ENCODE data around the gene SNAPIN.

Gene SNAPIN

GRCh38 chr1:153614189-153614900, 44.2 kb upstream of the SNAPIN start:
- TF ChIP-seq CTCF (IDR thresholded peaks at IDR 0.05; ENCODE audit: low read length) (no peak), EZH2 (IDR thresholded peaks at IDR 0.05; ENCODE audit: borderline replicate concordance, low read length) (no peak)
- Histone ChIP-seq H4K20me1 (ENCODE audit: insufficient read depth, low read length) (no peaks in the 10 kb centered on the region), H3K4me3 (ENCODE audit: low read depth, low read length, poor library complexity, severe bottlenecking) (no peak overlapping the region), H3K9me2 (ENCODE audit: low read depth, low read length) (no peaks in the 10 kb centered on the region), H3F3A (ENCODE audit: insufficient read depth, low read length) (no peaks in the 10 kb centered on the region), H3K9ac (ENCODE audit: low read length) (no peak overlapping the region), H3K9me3 (ENCODE audit: low read length) (no peaks in the 10 kb centered on the region), H3K27ac (ENCODE audit: low read depth, low read length, poor library complexity, severe bottlenecking) (no peak overlapping the region), H3K4me2 (ENCODE audit: low read length) (no peak overlapping the region), H3K79me2 (ENCODE audit: insufficient read depth, low read length) (no peaks in the 10 kb centered on the region), H3K27me3 (ENCODE audit: insufficient read depth, low read length) (no peaks in the 10 kb centered on the region), H3K4me1 (ENCODE audit: insufficient read depth, low read length, severe bottlenecking) (no peaks in the 10 kb centered on the region), H3K36me3 (ENCODE audit: insufficient read depth, low read length) (no peaks in the 10 kb centered on the region; the same call in 1 of the 2 replicates), H2AFZ (ENCODE audit: low read length) (no peak overlapping the region)

GRCh38 chr1:153614906-153615305, 43.6 kb upstream of the SNAPIN start:
- Histone ChIP-seq H3K9me3 (ENCODE audit: low read length) (no peaks in the 10 kb centered on the region), H2AFZ (ENCODE audit: low read length) (no peak overlapping the region), H3K9ac (ENCODE audit: low read length) (no peak overlapping the region), H3K27me3 (ENCODE audit: insufficient read depth, low read length) (no peaks in the 10 kb centered on the region), H3K4me3 (ENCODE audit: low read depth, low read length, poor library complexity, severe bottlenecking) (no peak overlapping the region), H4K20me1 (ENCODE audit: insufficient read depth, low read length) (no peaks in the 10 kb centered on the region), H3K4me2 (ENCODE audit: low read length) (no peak overlapping the region), H3K4me1 (ENCODE audit: insufficient read depth, low read length, severe bottlenecking) (no peaks in the 10 kb centered on the region), H3K27ac (ENCODE audit: low read depth, low read length, poor library complexity, severe bottlenecking) (no peak overlapping the region), H3K9me2 (ENCODE audit: low read depth, low read length) (no peaks in the 10 kb centered on the region), H3K36me3 (ENCODE audit: insufficient read depth, low read length) (no peaks in the 10 kb centered on the region; the same call in 1 of the 2 replicates), H3K79me2 (ENCODE audit: insufficient read depth, low read length) (no peaks in the 10 kb centered on the region), H3F3A (ENCODE audit: insufficient read depth, low read length) (no peaks in the 10 kb centered on the region)
- TF ChIP-seq EZH2 (IDR thresholded peaks at IDR 0.05; ENCODE audit: borderline replicate concordance, low read length): no peak
- no peak for TF ChIP-seq CTCF (IDR thresholded peaks at IDR 0.05; ENCODE audit: low read length)

- Histone ChIP-seq H3K9me3 (ENCODE audit: low read length) (no peaks in the 10 kb centered on the region), H3K9ac (ENCODE audit: low read length) (no peak overlapping the region), H4K20me1 (ENCODE audit: insufficient read depth, low read length) (no peaks in the 10 kb centered on the region), H3K79me2 (ENCODE audit: insufficient read depth, low read length) (no peaks in the 10 kb centered on the region), H3K36me3 (ENCODE audit: insufficient read depth, low read length) (no peaks in the 10 kb centered on the region; the same call in 1 of the 2 replicates), H3K4me1 (ENCODE audit: insufficient read depth, low read length, severe bottlenecking) (no peaks in the 10 kb centered on the region), H2AFZ (ENCODE audit: low read length) (no peak overlapping the region), H3K9me2 (ENCODE audit: low read depth, low read length) (no peaks in the 10 kb centered on the region), H3K4me3 (ENCODE audit: low read depth, low read length, poor library complexity, severe bottlenecking) (no peak overlapping the region), H3K27ac (ENCODE audit: low read depth, low read length, poor library complexity, severe bottlenecking) (no peak overlapping the region), H3F3A (ENCODE audit: insufficient read depth, low read length) (no peaks in the 10 kb centered on the region), H3K4me2 (ENCODE audit: low read length) (no peak overlapping the region), H3K27me3 (ENCODE audit: insufficient read depth, low read length) (no peaks in the 10 kb centered on the region)
- no peak for TF ChIP-seq CTCF (IDR thresholded peaks at IDR 0.05; ENCODE audit: low read length)
- TF ChIP-seq EZH2 (IDR thresholded peaks at IDR 0.05; ENCODE audit: borderline replicate concordance, low read length): no peak
These were observed 43.1 kb upstream of the SNAPIN start for GRCh38 chr1:153615406-153615805.
